NCI-H446 treated with DMSO at 0.1 percent for 48 hours (cell line): ENCODE data around the gene VTI1A.
"Not testable (repeated sequence)": the region's sequence is repeated elsewhere in the genome, so short reads cannot be mapped to it uniquely, and the experiment has no call there.

Source experiments
- DNase-seq: peaks from one replicate; lab custom pipeline; 2025; lab: John Stamatoyannopoulos, UW

Gene VTI1A

GRCh38 chr10:112723876-112724275 lies 276.9 kb downstream of the VTI1A start:
- DNase-seq: no peak

- DNase-seq: no peak
Measured at GRCh38 chr10:112724404-112724991, 277.5 kb downstream of the VTI1A start.

- no peak for DNase-seq
Measured at GRCh38 chr10:112728118-112728883, 281.3 kb downstream of the VTI1A start.

GRCh38 chr10:112728997-112729396 lies 282.0 kb downstream of the VTI1A start:
- no peak for DNase-seq

- DNase-seq: not testable (repeated sequence)
Measured at GRCh38 chr10:112731450-112731849, 284.4 kb downstream of the VTI1A start.

- no peak for DNase-seq
Measured at GRCh38 chr10:112732277-112732921, 285.4 kb downstream of the VTI1A start.

- no peak for DNase-seq
Measured at GRCh38 chr10:112735041-112735695, 288.2 kb downstream of the VTI1A start.

- no peak for DNase-seq
Measured at GRCh38 chr10:112738606-112739591, 291.9 kb downstream of the VTI1A start.

- DNase-seq: no peak
Measured at GRCh38 chr10:112739592-112740353, 292.8 kb downstream of the VTI1A start.

- DNase-seq: no peak
Measured at GRCh38 chr10:112741830-112742402, 294.9 kb downstream of the VTI1A start.

- DNase-seq: no peak
Measured at GRCh38 chr10:112744181-112745096, 297.4 kb downstream of the VTI1A start.

- DNase-seq: no peak
Measured at GRCh38 chr10:112746329-112746728, 299.3 kb downstream of the VTI1A start.

GRCh38 chr10:112750427-112751167 lies 303.6 kb downstream of the VTI1A start:
- DNase-seq: no peak

GRCh38 chr10:112751651-112752050 lies 304.6 kb downstream of the VTI1A start:
- DNase-seq: no peak

GRCh38 chr10:112752288-112752687 lies 305.3 kb downstream of the VTI1A start:
- no peak for DNase-seq

- DNase-seq: no peak
Measured at GRCh38 chr10:112753961-112754411, 307.0 kb downstream of the VTI1A start.

- no peak for DNase-seq
Measured at GRCh38 chr10:112755446-112756234, 308.6 kb downstream of the VTI1A start.

- DNase-seq: no peak
Measured at GRCh38 chr10:112756235-112756527, 309.2 kb downstream of the VTI1A start.
